NCI-H128 (cell line): Measurements from ENCODE around the gene ADORA2A.

Experiments used
- DNase-seq: peaks from one replicate; lab custom pipeline; 2025; ENCODE audit not compliant: unreplicated experiment; lab: John Stamatoyannopoulos, UW

Gene ADORA2A

GRCh38 chr22:24445481-24446259 lies 18.3 kb downstream of the ADORA2A start:
- DNase-seq = no peak

DNA sequence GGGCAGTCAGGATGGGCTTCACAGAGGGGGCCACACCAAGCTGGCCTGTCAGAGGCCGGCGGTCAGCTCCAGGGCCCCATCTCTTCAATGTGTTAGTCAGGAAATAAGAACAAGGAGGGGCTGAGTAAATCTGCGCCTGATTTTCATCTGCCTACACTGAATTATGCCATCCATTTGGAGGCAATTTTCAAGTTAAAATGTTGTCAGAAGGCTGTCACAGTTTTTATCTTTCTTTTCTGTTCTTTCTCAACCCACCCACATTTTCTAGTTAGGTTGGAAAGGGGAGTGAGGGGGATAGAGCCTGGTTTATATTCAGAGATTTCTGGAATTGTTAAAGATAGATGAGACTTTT lies 18.8 kb downstream of the ADORA2A start:
- DNase-seq = no peak

DNA sequence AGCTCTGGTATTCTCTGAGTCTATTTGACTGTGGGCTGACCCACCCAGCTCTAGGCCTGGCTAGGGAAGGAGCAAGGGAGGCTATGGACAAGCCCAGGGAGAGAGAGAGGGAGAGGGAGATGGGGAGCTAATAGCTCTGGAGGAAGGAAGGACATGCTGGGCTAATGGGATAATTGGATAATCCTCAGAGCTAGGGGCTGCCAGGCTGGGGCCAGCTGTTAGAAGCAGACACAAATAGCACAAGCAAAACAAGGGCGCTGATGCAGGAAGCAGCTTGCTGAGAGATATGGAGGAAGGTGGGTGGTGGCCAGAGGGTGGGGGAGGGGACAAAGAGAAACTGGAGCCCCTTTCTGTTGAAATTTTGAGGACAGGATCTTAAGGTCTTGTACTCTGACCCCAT lies 23.2 kb downstream of the ADORA2A start:
- no peak for DNase-seq

- DNase-seq = no peak
Measured at GRCh38 chr22:24451162-24451561, 23.8 kb downstream of the ADORA2A start.

- no peak for DNase-seq
Measured at GRCh38 chr22:24453853-24454252, 26.5 kb downstream of the ADORA2A start.

GRCh38 chr22:24455039-24455438 lies 27.6 kb downstream of the ADORA2A start:
- no peak for DNase-seq

- no peak for DNase-seq
Measured at GRCh38 chr22:24455751-24456426, 28.5 kb downstream of the ADORA2A start.

DNA sequence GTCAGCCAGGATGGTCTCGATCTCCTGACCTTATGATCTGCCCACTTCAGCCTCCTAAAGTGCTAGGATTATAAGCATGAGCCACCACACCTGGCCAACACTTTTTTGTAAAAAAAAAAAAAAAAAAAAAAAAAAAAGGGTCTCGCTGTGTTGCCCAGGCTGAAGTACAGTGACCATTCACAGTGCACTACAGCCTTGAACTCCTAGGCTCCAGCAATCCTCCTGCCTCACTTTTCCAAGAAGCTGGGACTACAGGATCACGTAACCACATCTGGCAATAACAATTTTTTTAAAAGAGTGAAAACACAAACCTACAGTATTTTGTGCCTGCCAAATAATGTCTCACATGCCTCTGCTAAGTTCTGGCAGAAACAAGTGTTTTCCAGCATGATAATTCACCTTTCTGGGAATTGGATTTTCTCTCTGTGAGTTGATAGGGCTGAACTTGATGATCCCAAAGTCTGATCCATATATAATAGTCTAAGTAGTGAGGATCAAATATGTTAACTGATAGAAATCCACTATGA lies 30.6 kb downstream of the ADORA2A start:
- no peak for DNase-seq

GRCh38 chr22:24459911-24460310 lies 32.5 kb downstream of the ADORA2A start:
- DNase-seq = no peak

- no peak for DNase-seq
Measured at GRCh38 chr22:24460418-24461089, 33.2 kb downstream of the ADORA2A start.

GRCh38 chr22:24463071-24463760 lies 35.8 kb downstream of the ADORA2A start:
- DNase-seq = no peak

DNA sequence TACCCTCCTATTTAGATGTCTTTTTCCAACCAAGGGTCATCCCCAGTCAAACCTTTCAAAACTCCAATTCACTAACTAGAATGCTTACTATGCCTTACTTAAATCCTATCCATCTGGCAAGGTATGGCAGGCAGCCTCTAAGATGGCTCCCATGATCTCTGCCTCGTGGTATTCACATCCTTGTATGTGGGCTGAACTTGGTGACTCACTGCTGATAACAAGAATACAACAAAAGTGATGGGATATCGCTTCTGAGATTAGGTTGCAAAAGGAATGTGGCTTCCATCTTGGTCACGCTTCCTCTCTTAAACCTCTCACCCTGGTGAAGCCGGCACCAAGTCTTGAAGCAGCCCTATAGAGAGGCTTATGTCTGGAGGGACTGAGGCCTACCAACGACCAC lies 38.2 kb downstream of the ADORA2A start:
- no peak for DNase-seq

DNA sequence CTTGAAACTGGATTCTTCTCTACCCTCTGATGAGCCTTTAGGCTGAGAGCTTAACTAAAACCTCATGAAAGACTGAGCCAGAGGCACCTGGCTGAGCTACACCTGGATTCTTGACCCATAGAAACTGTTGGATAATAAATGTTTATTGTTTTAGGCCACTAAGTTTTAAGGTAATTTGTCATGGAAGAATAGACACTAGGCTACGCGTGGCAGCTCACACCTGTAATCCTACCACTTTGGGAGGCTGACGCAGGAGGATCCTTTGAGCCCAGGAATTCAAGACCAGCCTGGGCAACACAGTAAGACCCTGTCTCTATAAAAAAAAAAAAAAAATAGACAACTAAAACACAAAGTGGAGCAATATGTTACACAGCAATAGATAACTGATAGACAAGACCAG lies 38.6 kb downstream of the ADORA2A start:
- no peak for DNase-seq

DNA sequence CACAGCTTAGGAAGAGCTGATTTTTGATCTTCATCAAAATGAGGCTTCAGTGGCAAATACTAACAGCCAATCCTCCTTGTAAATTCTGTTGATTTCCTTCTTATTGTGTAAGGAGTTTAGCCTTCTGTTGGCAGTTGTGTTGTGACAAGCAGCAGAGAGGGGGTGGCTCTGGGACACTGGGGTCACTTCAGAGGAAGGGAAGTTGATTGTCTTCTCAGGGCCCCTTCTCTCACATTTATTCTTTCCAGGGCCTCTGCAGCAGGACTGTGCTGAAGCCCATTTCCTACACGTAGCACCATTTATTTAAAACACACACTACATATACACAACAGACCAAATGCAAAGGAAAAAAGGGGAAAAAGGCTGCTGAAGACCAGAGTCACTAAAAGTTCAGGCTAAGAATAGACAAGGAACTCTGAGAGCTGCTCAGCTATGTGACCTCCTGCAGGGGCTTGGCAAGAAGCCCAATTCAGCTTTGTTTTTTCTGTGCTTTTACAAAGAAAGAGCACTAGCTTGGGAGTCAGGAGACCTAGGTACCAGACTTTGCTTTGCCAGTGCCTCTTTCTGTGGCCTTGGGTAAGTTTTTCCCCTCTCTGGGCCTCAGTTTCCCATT lies 39.4 kb downstream of the ADORA2A start:
- no peak for DNase-seq

GRCh38 chr22:24467340-24467739 lies 39.9 kb downstream of the ADORA2A start:
- DNase-seq = no peak

- no peak for DNase-seq
Measured at GRCh38 chr22:24471570-24471969, 44.2 kb downstream of the ADORA2A start.

DNA sequence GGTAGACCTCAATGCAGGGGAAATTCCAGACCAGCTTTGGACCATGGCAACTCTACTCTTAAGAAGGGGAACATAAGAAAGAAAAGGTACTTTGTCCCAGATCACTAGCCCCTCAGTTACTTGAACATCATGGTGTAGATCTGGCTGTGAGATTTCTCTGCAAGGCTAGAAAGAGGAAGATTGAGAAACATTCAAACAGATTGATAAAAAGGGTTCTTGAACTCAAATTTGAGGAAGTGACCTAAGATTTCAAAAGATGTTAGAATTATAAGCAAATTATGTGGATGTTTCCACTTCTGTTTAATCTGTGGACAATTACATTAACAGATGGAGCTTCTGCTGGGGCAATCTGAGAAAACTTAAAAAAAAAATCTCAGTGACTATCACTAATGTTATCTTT lies 45.9 kb downstream of the ADORA2A start:
- DNase-seq = no peak

- no peak for DNase-seq
Measured at GRCh38 chr22:24474221-24474620, 46.8 kb downstream of the ADORA2A start.

- DNase-seq = no peak
Measured at GRCh38 chr22:24474649-24475255, 47.4 kb downstream of the ADORA2A start.

DNA sequence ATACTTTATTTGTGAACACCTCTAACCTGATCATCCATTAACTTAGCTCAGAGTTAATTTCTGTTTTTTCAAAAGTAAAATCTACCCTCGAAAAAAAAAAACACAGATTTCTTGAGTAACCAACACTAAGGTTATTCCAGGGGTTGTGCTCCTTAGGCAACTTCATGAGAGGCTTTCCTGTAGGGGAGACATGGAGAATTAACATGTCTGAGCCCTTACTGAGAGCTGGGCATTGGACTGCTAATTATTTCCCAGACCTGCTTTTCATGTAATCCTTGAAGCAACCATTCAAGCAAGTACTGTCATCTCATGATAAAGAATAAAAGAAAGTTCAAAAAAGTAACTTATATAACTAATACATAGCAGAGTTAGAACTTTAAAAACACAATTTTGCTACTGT lies 54.2 kb downstream of the ADORA2A start:
- DNase-seq = no peak

- DNase-seq = no peak
Measured at GRCh38 chr22:24482575-24482974, 55.2 kb downstream of the ADORA2A start.
